Neural progenitor cell (in vitro differentiated cells): ENCODE measurements around the gene ANTXR1.

Source experiments
- EZH2phosphoT487 ChIP-seq: fragments of 200-600 bp; sonication (generic); IDR thresholded peaks from 2 replicates; pipeline ENCODE4 v1.6.1; 2017; ENCODE audit warnings: antibody characterized with exemption
- TF ChIP-seq, protein P1 (sequence below): fragments of 200-600 bp; sonication (generic); IDR thresholded peaks from 2 replicates; pipeline ENCODE4 v1.5.1; 2017; ENCODE audit warnings: antibody characterized with exemption, mild to moderate bottlenecking

DNA sequence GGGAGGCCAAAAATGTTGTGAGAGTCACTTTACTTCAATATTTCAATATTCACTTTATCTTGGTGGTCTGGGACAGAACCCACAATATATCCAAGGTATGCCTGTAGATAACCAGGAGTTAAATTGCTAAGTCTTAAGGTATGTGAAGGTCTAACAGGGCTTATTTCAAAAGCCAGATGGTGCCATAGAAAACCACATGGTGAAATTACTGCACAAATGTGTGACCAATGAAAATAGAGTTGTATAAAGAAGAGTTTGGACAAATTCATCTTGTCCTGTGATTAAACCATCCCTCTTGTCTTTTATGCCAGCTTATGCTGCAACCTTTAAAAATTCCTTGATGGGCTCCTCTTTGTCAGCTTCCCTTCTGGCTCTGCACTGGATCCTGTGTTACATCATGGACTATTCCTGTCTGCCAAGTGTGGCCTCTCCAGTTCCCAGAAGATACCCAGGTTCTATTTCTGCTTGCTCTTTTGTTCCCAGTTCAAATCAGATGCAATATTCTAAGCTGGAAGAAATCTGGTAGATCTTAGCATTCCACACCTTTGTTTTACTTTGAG lies 46.8 kb downstream of the ANTXR1 start:
- TF ChIP-seq, protein P1, sequence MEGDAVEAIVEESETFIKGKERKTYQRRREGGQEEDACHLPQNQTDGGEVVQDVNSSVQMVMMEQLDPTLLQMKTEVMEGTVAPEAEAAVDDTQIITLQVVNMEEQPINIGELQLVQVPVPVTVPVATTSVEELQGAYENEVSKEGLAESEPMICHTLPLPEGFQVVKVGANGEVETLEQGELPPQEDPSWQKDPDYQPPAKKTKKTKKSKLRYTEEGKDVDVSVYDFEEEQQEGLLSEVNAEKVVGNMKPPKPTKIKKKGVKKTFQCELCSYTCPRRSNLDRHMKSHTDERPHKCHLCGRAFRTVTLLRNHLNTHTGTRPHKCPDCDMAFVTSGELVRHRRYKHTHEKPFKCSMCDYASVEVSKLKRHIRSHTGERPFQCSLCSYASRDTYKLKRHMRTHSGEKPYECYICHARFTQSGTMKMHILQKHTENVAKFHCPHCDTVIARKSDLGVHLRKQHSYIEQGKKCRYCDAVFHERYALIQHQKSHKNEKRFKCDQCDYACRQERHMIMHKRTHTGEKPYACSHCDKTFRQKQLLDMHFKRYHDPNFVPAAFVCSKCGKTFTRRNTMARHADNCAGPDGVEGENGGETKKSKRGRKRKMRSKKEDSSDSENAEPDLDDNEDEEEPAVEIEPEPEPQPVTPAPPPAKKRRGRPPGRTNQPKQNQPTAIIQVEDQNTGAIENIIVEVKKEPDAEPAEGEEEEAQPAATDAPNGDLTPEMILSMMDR: no peak
- TF ChIP-seq EZH2phosphoT487: no peak
